Stimulated activated CD4-positive, alpha-beta T cell treated with anti-CD3 and anti-CD28 coated beads, TNF-alpha, amount 100 ng/mL, for 24 hours (primary cell): ENCODE measurements around the gene ISCA1.

ENCODE experiments used
- DNase-seq, 3 experiments: peaks; one replicate each; pipeline ENCODE4 v3.0.0-alpha.2; 2020; ENCODE audit warnings: low read depth in 3 of 3

ISCA1 gene

DNA sequence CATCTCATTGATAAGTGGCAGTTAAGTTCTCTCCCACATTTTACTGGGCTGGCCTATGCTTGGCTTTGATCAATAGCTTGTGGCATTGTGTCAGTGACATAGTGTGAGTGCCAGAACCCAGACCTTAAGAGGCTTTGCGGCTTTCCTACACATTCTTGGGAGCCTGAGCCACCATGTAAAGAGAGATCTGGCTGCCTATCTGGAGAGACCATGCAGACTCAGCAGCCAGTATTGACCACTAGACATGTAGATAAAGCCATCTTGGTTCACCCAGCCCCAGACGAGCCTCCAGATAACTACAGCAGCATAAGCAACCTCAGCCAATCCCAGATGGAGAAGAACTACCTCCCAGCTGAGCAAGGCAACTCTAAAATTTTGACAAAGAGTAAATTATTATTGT lies 51.5 kb downstream of the ISCA1 start:
- DNase-seq = no peak

DNA sequence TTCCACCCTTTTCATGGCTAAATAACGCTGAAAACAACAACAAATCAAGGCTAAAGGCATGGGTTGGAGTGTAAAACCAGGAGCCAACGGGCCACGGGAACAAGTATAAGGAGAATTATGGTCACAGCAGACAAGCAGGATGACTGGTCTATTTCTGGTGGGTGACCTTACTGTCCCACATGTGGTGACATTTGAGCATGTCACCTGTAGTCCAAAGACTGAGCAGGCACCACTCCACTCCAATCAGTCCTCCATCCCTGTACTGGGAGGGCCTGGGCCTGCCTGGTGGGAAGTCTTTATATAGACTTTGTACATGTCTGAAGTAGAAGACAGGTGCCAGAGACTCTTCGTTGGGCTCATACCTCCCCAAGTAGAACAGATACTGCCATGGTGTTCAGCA lies 59.7 kb downstream of the ISCA1 start:
- no peak for DNase-seq

GRCh38 chr9:86219606-86220005 lies 62.7 kb downstream of the ISCA1 start:
- no peak for DNase-seq

- DNase-seq = no peak
These were observed 65.1 kb downstream of the ISCA1 start for GRCh38 chr9:86217076-86217755.
